Measurements from ENCODE around the gene ELMO2. TPM values are rescaled to one million over a fixed set of nuclear protein-coding genes. Genes with fewer than 3 reads are reported as not detected.

Gene ELMO2
- total RNA-seq, 1 donor from 2014 or later = 24.5 TPM

GRCh38 chr20:46408281-46408731, 1.9 kb upstream of the ELMO2 start:
- Histone ChIP-seq H3K9ac (ENCODE audit: low read depth in 1 of 3, low read length in 3 of 3) (no peak overlapping the region), H3K4me3 (ENCODE audit: low read length in 3 of 3) (no peak overlapping the region), H3K36me3 (ENCODE audit: control insufficient read depth in 3 of 3, insufficient read depth in 3 of 3, low read length in 3 of 3) (no peaks in the 10 kb centered on the region), H3K27ac (ENCODE audit: low read depth, low read length) (no peak overlapping the region), H3K9me3 (ENCODE audit: control insufficient read depth in 3 of 3, low read length in 3 of 3) (no peaks in the 10 kb centered on the region), H3K4me1 (ENCODE audit: control insufficient read depth in 3 of 3, insufficient read depth in 3 of 3, low read length in 3 of 3) (peaks cover 23 to 41% (median 25%) of the 10 kb centered on the region in 3 donors), H3K27me3 (ENCODE audit: control insufficient read depth in 3 of 3, insufficient read depth in 3 of 3, low read length in 3 of 3) (no peaks in the 10 kb centered on the region)

GRCh38 chr20:46407671-46407996, 1.2 kb upstream of the ELMO2 start:
- H3K27ac ChIP-seq (ENCODE audit: low read depth, low read length) = peak overlapping the region; percentile 86
- H3K4me1 ChIP-seq (ENCODE audit: control insufficient read depth in 3 of 3, insufficient read depth in 3 of 3, low read length in 3 of 3) = peaks cover 30 to 48% (median 32%) of the 10 kb centered on the region in 3 donors
- H3K27me3 ChIP-seq (ENCODE audit: control insufficient read depth in 3 of 3, insufficient read depth in 3 of 3, low read length in 3 of 3) = no peaks in the 10 kb centered on the region
- peak overlapping the region in 2 of 3 donors; percentile 71 to 86 for H3K4me3 ChIP-seq (ENCODE audit: low read length in 3 of 3)
- H3K9ac ChIP-seq (ENCODE audit: low read depth in 1 of 3, low read length in 3 of 3) = peak overlapping the region in 2 of 3 donors; percentile 87 to 90
- H3K9me3 ChIP-seq (ENCODE audit: control insufficient read depth in 3 of 3, low read length in 3 of 3) = no peaks in the 10 kb centered on the region
- H3K36me3 ChIP-seq (ENCODE audit: control insufficient read depth in 3 of 3, insufficient read depth in 3 of 3, low read length in 3 of 3) = no peaks in the 10 kb centered on the region

- no peaks in the 10 kb centered on the region for H3K36me3 ChIP-seq (ENCODE audit: control insufficient read depth in 3 of 3, insufficient read depth in 3 of 3, low read length in 3 of 3)
- no peaks in the 10 kb centered on the region for H3K27me3 ChIP-seq (ENCODE audit: control insufficient read depth in 3 of 3, insufficient read depth in 3 of 3, low read length in 3 of 3)
- peaks cover 35 to 53% (median 37%) of the 10 kb centered on the region in 3 donors for H3K4me1 ChIP-seq (ENCODE audit: control insufficient read depth in 3 of 3, insufficient read depth in 3 of 3, low read length in 3 of 3)
- peak overlapping the region; percentile 86 for H3K27ac ChIP-seq (ENCODE audit: low read depth, low read length)
- H3K4me3 ChIP-seq (ENCODE audit: low read length in 3 of 3) = peak overlapping the region; percentile 71 to 86 (median 86)
- peak overlapping the region; percentile 87 to 90 (median 90) for H3K9ac ChIP-seq (ENCODE audit: low read depth in 1 of 3, low read length in 3 of 3)
- H3K9me3 ChIP-seq (ENCODE audit: control insufficient read depth in 3 of 3, low read length in 3 of 3) = no peaks in the 10 kb centered on the region
Observed at GRCh38 chr20:46406986-46407670, 713 bp upstream of the ELMO2 start.

- peaks cover 60 to 77% (median 61%) of the 10 kb centered on the region in 3 donors for H3K4me1 ChIP-seq (ENCODE audit: control insufficient read depth in 3 of 3, insufficient read depth in 3 of 3, low read length in 3 of 3)
- peaks cover 0 to 6% (median 3%) of the 10 kb centered on the region in 3 donors for H3K36me3 ChIP-seq (ENCODE audit: control insufficient read depth in 3 of 3, insufficient read depth in 3 of 3, low read length in 3 of 3)
- no peaks in the 10 kb centered on the region for H3K27me3 ChIP-seq (ENCODE audit: control insufficient read depth in 3 of 3, insufficient read depth in 3 of 3, low read length in 3 of 3)
- H3K9me3 ChIP-seq (ENCODE audit: control insufficient read depth in 3 of 3, low read length in 3 of 3) = no peaks in the 10 kb centered on the region
- no peak overlapping the region for H3K4me3 ChIP-seq (ENCODE audit: low read length in 3 of 3)
- H3K9ac ChIP-seq (ENCODE audit: low read depth in 1 of 3, low read length in 3 of 3) = peak overlapping the region in 2 of 3 donors; percentile 47 to 62
- peak overlapping the region; percentile 84 for H3K27ac ChIP-seq (ENCODE audit: low read depth, low read length)
Observed at GRCh38 chr20:46402331-46402811, 4.0 kb downstream of the ELMO2 start.

- Histone ChIP-seq H3K27ac (ENCODE audit: low read depth, low read length) (peak overlapping the region; percentile 84), H3K4me1 (ENCODE audit: control insufficient read depth in 3 of 3, insufficient read depth in 3 of 3, low read length in 3 of 3) (peaks cover 54 to 70% (median 56%) of the 10 kb centered on the region in 3 donors), H3K36me3 (ENCODE audit: control insufficient read depth in 3 of 3, insufficient read depth in 3 of 3, low read length in 3 of 3) (peaks cover 0 to 9% (median 3%) of the 10 kb centered on the region in 3 donors), H3K4me3 (ENCODE audit: low read length in 3 of 3) (peak overlapping the region in 2 of 3 donors; percentile 45 to 57), H3K27me3 (ENCODE audit: control insufficient read depth in 3 of 3, insufficient read depth in 3 of 3, low read length in 3 of 3) (no peaks in the 10 kb centered on the region), H3K9me3 (ENCODE audit: control insufficient read depth in 3 of 3, low read length in 3 of 3) (no peaks in the 10 kb centered on the region), H3K9ac (ENCODE audit: low read depth in 1 of 3, low read length in 3 of 3) (peak overlapping the region; percentile 54 to 62 (median 55))
Observed at GRCh38 chr20:46401478-46401860, 4.9 kb downstream of the ELMO2 start.

- no peaks in the 10 kb centered on the region for H3K9me3 ChIP-seq (ENCODE audit: control insufficient read depth in 3 of 3, low read length in 3 of 3)
- peaks cover 54 to 70% (median 56%) of the 10 kb centered on the region in 3 donors for H3K4me1 ChIP-seq (ENCODE audit: control insufficient read depth in 3 of 3, insufficient read depth in 3 of 3, low read length in 3 of 3)
- H3K27me3 ChIP-seq (ENCODE audit: control insufficient read depth in 3 of 3, insufficient read depth in 3 of 3, low read length in 3 of 3) = no peaks in the 10 kb centered on the region
- H3K36me3 ChIP-seq (ENCODE audit: control insufficient read depth in 3 of 3, insufficient read depth in 3 of 3, low read length in 3 of 3) = peaks cover 0 to 9% (median 6%) of the 10 kb centered on the region in 3 donors
- peak overlapping the region; percentile 45 to 57 (median 49) for H3K4me3 ChIP-seq (ENCODE audit: low read length in 3 of 3)
- H3K9ac ChIP-seq (ENCODE audit: low read depth in 1 of 3, low read length in 3 of 3) = peak overlapping the region; percentile 54 to 62 (median 55)
- H3K27ac ChIP-seq (ENCODE audit: low read depth, low read length) = peak overlapping the region; percentile 84
Observed at GRCh38 chr20:46400828-46401477, 5.5 kb downstream of the ELMO2 start.

- Histone ChIP-seq H3K36me3 (ENCODE audit: control insufficient read depth in 3 of 3, insufficient read depth in 3 of 3, low read length in 3 of 3) (peaks cover 0 to 9% (median 6%) of the 10 kb centered on the region in 3 donors), H3K4me3 (ENCODE audit: low read length in 3 of 3) (peak overlapping the region; percentile 45 to 57 (median 49)), H3K4me1 (ENCODE audit: control insufficient read depth in 3 of 3, insufficient read depth in 3 of 3, low read length in 3 of 3) (peaks cover 52 to 64% (median 53%) of the 10 kb centered on the region in 3 donors), H3K27ac (ENCODE audit: low read depth, low read length) (peak overlapping the region; percentile 84), H3K9ac (ENCODE audit: low read depth in 1 of 3, low read length in 3 of 3) (peak overlapping the region; percentile 48 to 62 (median 55)), H3K9me3 (ENCODE audit: control insufficient read depth in 3 of 3, low read length in 3 of 3) (no peaks in the 10 kb centered on the region), H3K27me3 (ENCODE audit: control insufficient read depth in 3 of 3, insufficient read depth in 3 of 3, low read length in 3 of 3) (no peaks in the 10 kb centered on the region)
Observed at GRCh38 chr20:46400253-46400652, 6.2 kb downstream of the ELMO2 start.

- H3K9ac ChIP-seq (ENCODE audit: low read depth in 1 of 3, low read length in 3 of 3) = no peak overlapping the region
- peaks cover 47 to 58% (median 48%) of the 10 kb centered on the region in 3 donors for H3K4me1 ChIP-seq (ENCODE audit: control insufficient read depth in 3 of 3, insufficient read depth in 3 of 3, low read length in 3 of 3)
- peaks cover 0 to 11% (median 9%) of the 10 kb centered on the region in 3 donors for H3K36me3 ChIP-seq (ENCODE audit: control insufficient read depth in 3 of 3, insufficient read depth in 3 of 3, low read length in 3 of 3)
- H3K9me3 ChIP-seq (ENCODE audit: control insufficient read depth in 3 of 3, low read length in 3 of 3) = no peaks in the 10 kb centered on the region
- H3K27ac ChIP-seq (ENCODE audit: low read depth, low read length) = peak overlapping the region; percentile 84
- H3K27me3 ChIP-seq (ENCODE audit: control insufficient read depth in 3 of 3, insufficient read depth in 3 of 3, low read length in 3 of 3) = no peaks in the 10 kb centered on the region
- H3K4me3 ChIP-seq (ENCODE audit: low read length in 3 of 3) = peak overlapping the region in 1 of 3 donors; percentile 6
Observed at GRCh38 chr20:46399401-46399800, 7.0 kb downstream of the ELMO2 start.

- H3K36me3 ChIP-seq (ENCODE audit: control insufficient read depth in 3 of 3, insufficient read depth in 3 of 3, low read length in 3 of 3) = peaks cover 4 to 14% (median 13%) of the 10 kb centered on the region in 3 donors
- H3K27ac ChIP-seq (ENCODE audit: low read depth, low read length) = peak overlapping the region; percentile 84
- no peaks in the 10 kb centered on the region for H3K27me3 ChIP-seq (ENCODE audit: control insufficient read depth in 3 of 3, insufficient read depth in 3 of 3, low read length in 3 of 3)
- no peaks in the 10 kb centered on the region for H3K9me3 ChIP-seq (ENCODE audit: control insufficient read depth in 3 of 3, low read length in 3 of 3)
- H3K4me1 ChIP-seq (ENCODE audit: control insufficient read depth in 3 of 3, insufficient read depth in 3 of 3, low read length in 3 of 3) = peaks cover 43 to 53% (median 47%) of the 10 kb centered on the region in 3 donors
- no peak overlapping the region for H3K4me3 ChIP-seq (ENCODE audit: low read length in 3 of 3)
- H3K9ac ChIP-seq (ENCODE audit: low read depth in 1 of 3, low read length in 3 of 3) = no peak overlapping the region
Observed at GRCh38 chr20:46398963-46399362, 7.5 kb downstream of the ELMO2 start.

Measured in skeletal muscle tissue (tissue), 4 donors.